Sigmoid colon (tissue), 7 donors: ENCODE data around the gene ACRV1. TPM values are rescaled to one million over a fixed set of nuclear protein-coding genes. Genes with fewer than 3 reads are reported as not detected.

ENCODE experiments used
- DNase-seq: peaks from one replicate; pipeline ENCODE4 v3.0.0-alpha.2; 2019
- H3K27ac ChIP-seq, 4 donors: fragments of 200-600 bp; sonication (generic); one replicate each; pipeline ENCODE4 v1.5.1; 2016 to 2019; ENCODE audit warnings: mild to moderate bottlenecking in 1 of 4
- H3K27me3 ChIP-seq, 3 donors: fragments of 200-600 bp; sonication (generic); one replicate each; pipeline ENCODE4 v1.5.1; 2019; ENCODE audit warnings: mild to moderate bottlenecking in 1 of 3
- H3K36me3 ChIP-seq, 4 donors: fragments of 200-600 bp; sonication (generic); one replicate each; pipeline ENCODE4 v1.5.1; 2016 to 2019
- H3K4me1 ChIP-seq, 4 donors: fragments of 200-600 bp; sonication (generic); one replicate each; pipeline ENCODE4 v1.5.1; 2017 to 2019
- H3K4me3 ChIP-seq, 4 donors: fragments of 200-600 bp; sonication (generic); one replicate each; pipeline ENCODE4 v1.5.1; 2017 to 2019; ENCODE audit warnings: mild to moderate bottlenecking in 2 of 4, moderate library complexity in 1 of 4
- H3K9me3 ChIP-seq, 4 donors: fragments of 200-600 bp in 3 of 4; sonication (generic) in 3 of 4; one replicate each; pipeline versions ENCODE4 v1.5.1 to v1.6.1; 2013 to 2019
- EP300 ChIP-seq, 4 donors: sonication (generic); formaldehyde crosslinking; IDR thresholded peaks; one replicate each; pipeline ENCODE4 v1.6.1; 2017; ENCODE audit warnings: antibody characterized with exemption in 4 of 4
- POLR2A ChIP-seq, 2 donors: fragments of 450-650 bp; IDR thresholded peaks; one replicate each; pipeline ENCODE4 v1.6.1; 2016; ENCODE audit warnings: antibody characterized with exemption in 2 of 2, mild to moderate bottlenecking in 2 of 2, moderate library complexity in 2 of 2
- POLR2AphosphoS5 ChIP-seq, 4 donors: sonication (generic); formaldehyde crosslinking; IDR thresholded peaks; one replicate each; pipeline ENCODE4 v1.6.1; 2017; ENCODE audit warnings: antibody characterized with exemption in 4 of 4
- WGBS, 2 donors: extraction: QIAGEN DNeasy Blood & Tissue Kit; methylation state at CpG; one replicate each; pipeline ENCODE4 v1.1.7; 2013; 5-methylcytosine and 5-hydroxymethylcytosine counted together
- intact Hi-C: fragments of 100-400 bp; cut with DNase I; formaldehyde crosslinking; loops from one replicate; pipeline ENCODE4 v1.15.1; 2023
- polyA plus RNA-seq, 3 donors: library from polyadenylated mRNA; stranded (reverse); fragments of 200-250 nt; gene quantifications; one replicate each; pipeline ENCODE4 v1.2.3, GENCODE V29; 2013
- total RNA-seq, 4 donors: library from RNA; depleted of rRNA; stranded (reverse); fragments of >200 nt; gene quantifications; one replicate each; pipeline ENCODE4 v1.1.0, GENCODE V29; 2016
- TF ChIP-seq, protein P1 (sequence below), 4 experiments: fragments of 450-650 bp in 3 of 4; fragments of 200-600 bp in 1 of 4; IDR thresholded peaks; one replicate each; pipeline ENCODE4 v1.5.1; 2016 to 2019; ENCODE audit warnings: antibody characterized with exemption in 4 of 4, mild to moderate bottlenecking in 3 of 4, moderate library complexity in 2 of 4
- donor health status: healthy with polysubstance abuse.
- donor health status: Bipolar disorder and iron deficiency.
- donor health status: healthy.

The ACRV1 gene
- total and polyA plus RNA-seq, 7 donors, result not detected

DNA sequence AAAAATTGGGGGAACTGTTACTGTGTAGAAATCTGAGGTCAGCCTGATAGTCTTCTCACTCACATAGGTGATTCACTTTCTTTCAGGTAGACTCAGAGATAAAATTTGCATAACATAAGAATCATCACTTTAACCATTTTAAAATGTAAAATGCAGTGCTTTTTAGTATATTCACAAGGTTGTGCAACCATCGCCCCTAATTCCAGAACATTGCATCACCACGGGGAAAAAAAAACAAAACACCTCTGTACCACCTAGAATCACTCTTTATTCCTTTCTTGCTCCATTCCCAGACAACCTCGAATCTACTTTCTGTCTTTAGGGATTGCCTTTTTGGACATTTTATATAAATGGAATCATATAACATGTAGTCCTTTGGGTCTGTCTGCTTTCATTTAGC, 34.8 kb downstream of the ACRV1 start:
- H3K36me3 ChIP-seq, result peaks cover 0 to 28% (median 2%) of the 10 kb centered on the region in 4 donors
- TF ChIP-seq POLR2A (IDR thresholded peaks at IDR 0.05) (no peak), EP300 (IDR thresholded peaks at IDR 0.05) (no peak), POLR2AphosphoS5 (IDR thresholded peaks at IDR 0.05) (no peak)
- TF ChIP-seq, protein P1, sequence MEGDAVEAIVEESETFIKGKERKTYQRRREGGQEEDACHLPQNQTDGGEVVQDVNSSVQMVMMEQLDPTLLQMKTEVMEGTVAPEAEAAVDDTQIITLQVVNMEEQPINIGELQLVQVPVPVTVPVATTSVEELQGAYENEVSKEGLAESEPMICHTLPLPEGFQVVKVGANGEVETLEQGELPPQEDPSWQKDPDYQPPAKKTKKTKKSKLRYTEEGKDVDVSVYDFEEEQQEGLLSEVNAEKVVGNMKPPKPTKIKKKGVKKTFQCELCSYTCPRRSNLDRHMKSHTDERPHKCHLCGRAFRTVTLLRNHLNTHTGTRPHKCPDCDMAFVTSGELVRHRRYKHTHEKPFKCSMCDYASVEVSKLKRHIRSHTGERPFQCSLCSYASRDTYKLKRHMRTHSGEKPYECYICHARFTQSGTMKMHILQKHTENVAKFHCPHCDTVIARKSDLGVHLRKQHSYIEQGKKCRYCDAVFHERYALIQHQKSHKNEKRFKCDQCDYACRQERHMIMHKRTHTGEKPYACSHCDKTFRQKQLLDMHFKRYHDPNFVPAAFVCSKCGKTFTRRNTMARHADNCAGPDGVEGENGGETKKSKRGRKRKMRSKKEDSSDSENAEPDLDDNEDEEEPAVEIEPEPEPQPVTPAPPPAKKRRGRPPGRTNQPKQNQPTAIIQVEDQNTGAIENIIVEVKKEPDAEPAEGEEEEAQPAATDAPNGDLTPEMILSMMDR (IDR thresholded peaks at IDR 0.05), result no peak
- H3K9me3 ChIP-seq, result no peaks in the 10 kb centered on the region
- no peak for DNase-seq
- intact Hi-C loops, result no loop called here
- H3K27me3 ChIP-seq, result no peaks in the 10 kb centered on the region
- H3K4me1 ChIP-seq, result no peaks in the 10 kb centered on the region
- no peak overlapping the region for H3K27ac ChIP-seq
- WGBS, 2 donors, result 93 to 95% methylated on average over 3 of the region's 3 CpGs
- no peak overlapping the region for H3K4me3 ChIP-seq

DNA sequence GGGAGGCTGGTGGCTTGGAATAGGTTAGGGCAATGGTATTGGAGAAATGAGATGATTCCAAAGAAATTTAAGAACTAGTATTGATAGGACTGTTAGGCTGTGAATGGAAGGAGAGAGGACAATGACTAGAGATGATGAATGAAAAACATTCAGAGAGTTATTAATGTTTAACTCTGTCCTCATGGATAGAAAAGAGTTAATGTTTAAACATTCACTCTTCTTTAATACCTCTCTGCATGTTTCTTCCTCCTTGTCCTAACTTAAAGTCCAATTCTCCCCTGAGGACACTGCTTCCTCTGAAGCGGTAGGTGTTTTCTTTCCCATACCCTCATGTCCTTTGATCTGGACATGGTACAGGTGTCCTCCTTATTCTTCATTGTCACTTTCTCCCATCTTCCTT, 42.3 kb downstream of the ACRV1 start:
- Histone ChIP-seq H3K4me1 (no peaks in the 10 kb centered on the region), H3K4me3 (no peak overlapping the region), H3K9me3 (no peaks in the 10 kb centered on the region), H3K27ac (no peak overlapping the region), H3K27me3 (no peaks in the 10 kb centered on the region), H3K36me3 (peaks cover 0 to 45% (median 2%) of the 10 kb centered on the region in 4 donors)
- intact Hi-C loops, result no loop called here
- 27 to 72% methylated on average over 1 of the region's 1 CpG for WGBS, 2 donors
- TF ChIP-seq POLR2A (IDR thresholded peaks at IDR 0.05) (no peak), EP300 (IDR thresholded peaks at IDR 0.05) (no peak), POLR2AphosphoS5 (IDR thresholded peaks at IDR 0.05) (no peak)
- TF ChIP-seq, protein P1 (IDR thresholded peaks at IDR 0.05), result no peak
- no peak for DNase-seq

DNA sequence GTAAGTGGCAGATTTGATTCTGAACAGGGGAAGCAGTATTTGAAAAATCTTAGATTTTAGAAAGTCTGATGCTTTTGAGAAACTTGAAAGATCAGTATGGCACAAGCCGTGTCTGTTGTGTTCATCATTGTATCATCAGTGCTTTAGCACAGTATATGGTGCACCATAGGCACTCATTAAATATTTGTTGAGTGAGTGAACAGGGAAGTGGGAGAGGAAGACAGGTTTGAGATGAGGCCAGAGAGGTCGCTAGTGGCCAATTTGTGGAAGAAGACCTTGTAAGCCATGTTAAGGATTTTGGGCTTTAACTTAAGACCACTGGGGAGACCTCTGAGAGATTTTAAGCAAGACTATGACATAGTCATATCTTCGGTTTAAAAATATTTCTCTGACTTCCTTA, 42.8 kb downstream of the ACRV1 start:
- Histone ChIP-seq H3K27ac (no peak overlapping the region), H3K27me3 (no peaks in the 10 kb centered on the region), H3K4me3 (no peak overlapping the region), H3K4me1 (no peaks in the 10 kb centered on the region), H3K36me3 (peaks cover 0 to 48% (median 4%) of the 10 kb centered on the region in 4 donors), H3K9me3 (no peaks in the 10 kb centered on the region)
- no peak for DNase-seq
- TF ChIP-seq, protein P1 (IDR thresholded peaks at IDR 0.05), result no peak
- TF ChIP-seq EP300 (IDR thresholded peaks at IDR 0.05) (no peak), POLR2A (IDR thresholded peaks at IDR 0.05) (no peak), POLR2AphosphoS5 (IDR thresholded peaks at IDR 0.05) (no peak)
- 71 to 78% methylated on average over 3 of the region's 3 CpGs for WGBS, 2 donors
- intact Hi-C loops, result no loop called here

DNA sequence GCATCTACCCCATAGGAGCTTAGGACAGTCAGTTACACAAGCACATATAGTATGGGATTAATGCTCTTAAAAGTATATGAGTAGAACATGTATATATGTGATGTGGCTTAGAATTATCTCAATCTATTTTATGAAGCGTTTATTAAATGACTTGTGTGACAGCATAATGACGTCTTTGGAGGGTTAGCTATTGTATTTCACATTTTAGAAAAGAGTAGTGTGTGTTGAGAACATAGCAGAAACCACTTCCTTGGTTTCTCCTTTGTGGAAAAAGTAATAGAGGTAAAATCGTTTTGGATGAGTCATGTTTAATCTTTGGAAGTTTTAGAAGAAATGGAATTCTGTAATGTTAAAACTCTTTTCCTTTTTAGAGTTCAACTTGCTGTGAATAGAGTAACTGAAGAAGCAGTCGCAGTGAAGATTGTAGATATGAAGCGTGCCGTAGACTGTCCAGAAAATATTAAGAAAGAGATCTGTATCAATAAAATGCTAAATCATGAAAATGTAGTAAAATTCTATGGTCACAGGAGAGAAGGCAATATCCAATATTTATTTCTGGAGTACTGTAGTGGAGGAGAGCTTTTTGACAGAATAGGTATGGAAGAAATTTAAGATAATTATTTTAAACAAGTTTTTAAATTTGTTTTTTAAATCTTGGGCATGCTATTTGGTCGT, 53.3 kb downstream of the ACRV1 start:
- 55 to 69% methylated on average over 7 of the region's 7 CpGs for WGBS, 2 donors
- TF ChIP-seq, protein P1 (IDR thresholded peaks at IDR 0.05), result no peak
- TF ChIP-seq EP300 (IDR thresholded peaks at IDR 0.05) (no peak), POLR2A (IDR thresholded peaks at IDR 0.05) (no peak), POLR2AphosphoS5 (IDR thresholded peaks at IDR 0.05) (no peak)
- intact Hi-C loops, result loop anchor here (5.0 to 10.0 kb wide), 3 partner anchors 53 to 260 kb away; partner anchors contain the start of genes FEZ1 and HYLS1
- H3K27me3 ChIP-seq, result no peaks in the 10 kb centered on the region
- H3K27ac ChIP-seq, result no peak overlapping the region
- DNase-seq, result no peak
- peaks cover 0 to 37% (median 19%) of the 10 kb centered on the region in 4 donors for H3K4me1 ChIP-seq
- no peak overlapping the region for H3K4me3 ChIP-seq
- H3K36me3 ChIP-seq, result peaks cover 0 to 14% (median 0%) of the 10 kb centered on the region in 4 donors
- no peaks in the 10 kb centered on the region for H3K9me3 ChIP-seq
